ENCODE results near the gene RAMAC. TPM values are rescaled to one million over a fixed set of nuclear protein-coding genes. Genes with fewer than 3 reads are reported as not detected.

Gene RAMAC
- total RNA-seq, 1 donor from 2014 or later = 23.6 TPM

DNA sequence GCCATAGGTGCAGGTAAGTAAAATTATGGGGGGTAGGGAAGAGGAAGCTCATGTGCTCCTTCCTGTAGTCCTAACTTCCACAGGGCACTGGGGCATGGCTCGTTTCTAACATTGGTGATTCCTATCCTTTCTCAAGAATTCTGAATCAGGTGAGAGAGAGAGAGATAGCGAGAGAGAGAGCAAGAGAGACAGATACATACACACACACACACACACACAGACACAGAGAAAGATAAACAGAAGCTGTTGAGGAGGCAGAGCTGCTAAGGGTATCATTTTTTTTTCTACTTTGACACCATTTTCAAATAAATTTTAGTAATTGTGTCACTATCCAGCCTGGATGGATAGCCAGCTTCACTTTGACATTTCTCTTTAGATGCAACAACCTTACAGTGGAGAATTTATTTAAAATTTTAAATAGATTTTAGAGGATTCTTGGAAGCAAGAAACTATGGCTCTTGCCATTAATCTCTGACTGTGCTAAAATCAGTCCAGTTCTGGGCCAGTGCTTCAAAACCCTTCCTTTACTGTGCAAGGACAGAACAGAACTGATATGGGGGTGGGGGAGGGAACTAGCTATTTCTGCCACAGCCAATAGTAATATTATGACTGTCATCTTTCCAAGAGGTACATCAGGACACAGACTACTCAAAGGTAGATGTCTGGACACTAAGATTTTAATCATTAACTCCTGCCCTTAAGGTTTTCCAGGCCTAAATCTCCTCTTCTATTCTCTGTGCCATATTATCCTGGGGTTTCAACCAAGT is 14.6 kb upstream of the RAMAC start:
- H3K27me3 Mint-ChIP-seq (ENCODE audit: unreplicated experiment) = peaks cover 2% of the 10 kb centered on the region
- TF ChIP-seq, protein P1, sequence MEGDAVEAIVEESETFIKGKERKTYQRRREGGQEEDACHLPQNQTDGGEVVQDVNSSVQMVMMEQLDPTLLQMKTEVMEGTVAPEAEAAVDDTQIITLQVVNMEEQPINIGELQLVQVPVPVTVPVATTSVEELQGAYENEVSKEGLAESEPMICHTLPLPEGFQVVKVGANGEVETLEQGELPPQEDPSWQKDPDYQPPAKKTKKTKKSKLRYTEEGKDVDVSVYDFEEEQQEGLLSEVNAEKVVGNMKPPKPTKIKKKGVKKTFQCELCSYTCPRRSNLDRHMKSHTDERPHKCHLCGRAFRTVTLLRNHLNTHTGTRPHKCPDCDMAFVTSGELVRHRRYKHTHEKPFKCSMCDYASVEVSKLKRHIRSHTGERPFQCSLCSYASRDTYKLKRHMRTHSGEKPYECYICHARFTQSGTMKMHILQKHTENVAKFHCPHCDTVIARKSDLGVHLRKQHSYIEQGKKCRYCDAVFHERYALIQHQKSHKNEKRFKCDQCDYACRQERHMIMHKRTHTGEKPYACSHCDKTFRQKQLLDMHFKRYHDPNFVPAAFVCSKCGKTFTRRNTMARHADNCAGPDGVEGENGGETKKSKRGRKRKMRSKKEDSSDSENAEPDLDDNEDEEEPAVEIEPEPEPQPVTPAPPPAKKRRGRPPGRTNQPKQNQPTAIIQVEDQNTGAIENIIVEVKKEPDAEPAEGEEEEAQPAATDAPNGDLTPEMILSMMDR (IDR thresholded peaks at IDR 0.05; ENCODE audit: unreplicated experiment) = no peak
- no peak overlapping the region for H3K4me3 Mint-ChIP-seq (ENCODE audit: unreplicated experiment)
- no peak overlapping the region for H3K27ac Mint-ChIP-seq (ENCODE audit: unreplicated experiment)
- H3K36me3 Mint-ChIP-seq (ENCODE audit: low read depth, unreplicated experiment) = no peaks in the 10 kb centered on the region
- DNase-seq (ENCODE audit: low spot score) = no peak
- no peaks in the 10 kb centered on the region for H3K9me3 Mint-ChIP-seq (ENCODE audit: unreplicated experiment)
- H3K4me1 Mint-ChIP-seq (ENCODE audit: unreplicated experiment) = peaks cover 4% of the 10 kb centered on the region

DNA sequence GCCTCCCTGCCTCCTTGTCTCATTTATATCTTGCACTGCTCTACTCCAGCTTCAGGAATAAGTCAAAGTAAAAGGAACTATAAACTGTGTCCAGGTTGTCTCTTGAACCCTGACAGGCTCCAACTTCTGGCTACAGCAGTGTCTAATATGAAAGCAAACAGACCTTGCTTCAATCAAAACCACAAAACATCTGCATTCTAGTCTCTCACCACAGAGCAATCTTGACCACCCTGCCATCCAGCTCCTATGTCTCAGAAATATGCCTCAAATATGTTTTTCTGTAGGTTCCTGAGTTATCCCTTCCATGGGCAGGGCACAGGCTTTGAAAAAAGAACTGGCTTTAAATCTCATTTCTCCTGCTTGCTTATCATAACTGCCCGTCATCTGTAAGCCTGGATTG is 13.0 kb upstream of the RAMAC start:
- no peak for DNase-seq (ENCODE audit: low spot score)
- Mint-ChIP-seq H3K36me3 (ENCODE audit: low read depth, unreplicated experiment) (no peaks in the 10 kb centered on the region), H3K27ac (ENCODE audit: unreplicated experiment) (no peak overlapping the region), H3K9me3 (ENCODE audit: unreplicated experiment) (no peaks in the 10 kb centered on the region), H3K4me1 (ENCODE audit: unreplicated experiment) (peaks cover 4% of the 10 kb centered on the region), H3K4me3 (ENCODE audit: unreplicated experiment) (no peak overlapping the region), H3K27me3 (ENCODE audit: unreplicated experiment) (peaks cover 2% of the 10 kb centered on the region)
- TF ChIP-seq, protein P1 (IDR thresholded peaks at IDR 0.05; ENCODE audit: unreplicated experiment) = no peak

DNA sequence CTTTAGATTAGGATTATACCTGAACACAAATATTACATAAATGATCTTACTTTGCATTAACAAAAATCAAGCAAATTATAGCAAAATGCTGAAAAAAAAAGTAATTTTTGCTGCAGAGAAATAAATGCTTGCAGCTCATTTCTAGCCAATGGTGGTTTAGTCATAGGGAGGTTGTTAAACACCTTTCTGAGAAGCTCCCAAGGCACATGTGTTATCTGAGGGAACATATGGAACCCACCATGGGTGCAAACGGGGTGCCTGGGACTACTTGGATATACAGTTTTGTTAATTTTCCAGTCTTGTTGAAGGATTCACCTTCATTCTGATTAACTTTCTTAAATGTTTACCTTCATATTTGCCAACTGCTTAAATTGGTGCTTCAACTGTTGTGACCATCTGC is 8.9 kb upstream of the RAMAC start:
- Mint-ChIP-seq H3K4me1 (ENCODE audit: unreplicated experiment) (no peaks in the 10 kb centered on the region), H3K27me3 (ENCODE audit: unreplicated experiment) (no peaks in the 10 kb centered on the region), H3K9me3 (ENCODE audit: unreplicated experiment) (no peaks in the 10 kb centered on the region), H3K36me3 (ENCODE audit: low read depth, unreplicated experiment) (no peaks in the 10 kb centered on the region), H3K4me3 (ENCODE audit: unreplicated experiment) (no peak overlapping the region), H3K27ac (ENCODE audit: unreplicated experiment) (no peak overlapping the region)
- TF ChIP-seq, protein P1 (IDR thresholded peaks at IDR 0.05; ENCODE audit: unreplicated experiment) = no peak
- no peak for DNase-seq (ENCODE audit: low spot score)

DNA sequence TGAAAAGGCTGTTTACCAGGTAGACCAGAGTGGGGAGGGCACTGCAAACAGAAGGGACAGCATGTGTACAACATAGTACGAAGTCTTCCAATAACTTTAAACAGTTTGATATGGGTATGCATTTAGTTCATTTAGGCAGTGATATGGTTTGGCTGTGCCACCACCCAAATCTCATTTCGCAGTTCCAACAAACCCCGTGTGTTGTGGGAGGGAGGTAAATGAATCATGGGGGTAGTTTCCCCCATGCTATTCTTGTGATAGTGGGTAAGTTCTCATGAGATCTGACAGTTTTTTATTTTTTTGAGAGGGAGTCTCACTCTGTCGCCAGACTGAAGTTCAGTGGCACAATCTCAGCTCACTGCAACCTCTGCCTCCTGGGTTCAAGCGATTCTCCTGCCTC is 7.6 kb upstream of the RAMAC start:
- DNase-seq (ENCODE audit: low spot score) = no peak
- Mint-ChIP-seq H3K4me1 (ENCODE audit: unreplicated experiment) (no peaks in the 10 kb centered on the region), H3K27ac (ENCODE audit: unreplicated experiment) (no peak overlapping the region), H3K4me3 (ENCODE audit: unreplicated experiment) (no peak overlapping the region), H3K9me3 (ENCODE audit: unreplicated experiment) (no peaks in the 10 kb centered on the region), H3K36me3 (ENCODE audit: low read depth, unreplicated experiment) (no peaks in the 10 kb centered on the region), H3K27me3 (ENCODE audit: unreplicated experiment) (no peaks in the 10 kb centered on the region)
- TF ChIP-seq, protein P1 (IDR thresholded peaks at IDR 0.05; ENCODE audit: unreplicated experiment) = no peak

DNA sequence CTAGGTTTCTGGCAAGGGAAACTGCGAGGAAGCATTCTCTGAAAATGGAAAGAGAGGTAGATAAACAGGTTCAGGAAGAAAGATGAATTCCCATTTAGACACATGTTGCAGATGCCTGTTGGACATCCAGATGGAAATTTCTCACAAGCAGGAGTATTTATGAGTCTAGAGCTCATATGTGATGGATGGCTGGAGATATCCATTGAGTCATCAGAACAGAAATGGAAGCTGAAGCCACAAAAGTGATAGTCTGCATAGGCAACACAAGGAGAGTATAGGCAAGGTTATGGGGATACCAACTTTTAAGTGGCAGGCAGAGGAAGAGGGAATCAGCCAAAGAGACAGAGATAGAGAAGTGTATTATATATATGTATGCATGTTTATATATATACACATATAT is 6.3 kb upstream of the RAMAC start:
- no peaks in the 10 kb centered on the region for H3K36me3 Mint-ChIP-seq (ENCODE audit: low read depth, unreplicated experiment)
- H3K9me3 Mint-ChIP-seq (ENCODE audit: unreplicated experiment) = no peaks in the 10 kb centered on the region
- no peak overlapping the region for H3K4me3 Mint-ChIP-seq (ENCODE audit: unreplicated experiment)
- TF ChIP-seq, protein P1 (IDR thresholded peaks at IDR 0.05; ENCODE audit: unreplicated experiment) = no peak
- no peaks in the 10 kb centered on the region for H3K4me1 Mint-ChIP-seq (ENCODE audit: unreplicated experiment)
- no peaks in the 10 kb centered on the region for H3K27me3 Mint-ChIP-seq (ENCODE audit: unreplicated experiment)
- DNase-seq (ENCODE audit: low spot score) = no peak
- no peak overlapping the region for H3K27ac Mint-ChIP-seq (ENCODE audit: unreplicated experiment)
